ENCODE data around the gene BOK.

- TF ChIP-seq CTCF (conservative IDR thresholded peaks at IDR 0.05; ENCODE audit: low read depth, low read length): no peak
- no peak for TF ChIP-seq MXI1 (IDR thresholded peaks at IDR 0.05; ENCODE audit: borderline replicate concordance, low read depth, low read length)
These were observed 20.7 kb downstream of the BOK start for GRCh38 chr2:241579281-241579680.
